ENCODE data around the gene SLC18A2. TPM values are rescaled to one million over a fixed set of nuclear protein-coding genes. Genes with fewer than 3 reads are reported as not detected.

The SLC18A2 gene
- total RNA-seq, 4 donors from 2014 or later = 4.0 to 4.9 (median 4.4) TPM

GRCh38 chr10:117218654-117219053 is 22.3 kb upstream of the SLC18A2 start:
- WGBS, 2 donors = 53 to 60% methylated on average over 8 of the region's 8 CpGs
- H3K4me3 ChIP-seq (ENCODE audit: low read depth, poor library complexity, severe bottlenecking) = no peak overlapping the region
- no peak for DNase-seq (ENCODE audit: low spot score in 2 of 2)
- no peak for TF ChIP-seq POLR2A (IDR thresholded peaks at IDR 0.05)
- TF ChIP-seq, protein P1, sequence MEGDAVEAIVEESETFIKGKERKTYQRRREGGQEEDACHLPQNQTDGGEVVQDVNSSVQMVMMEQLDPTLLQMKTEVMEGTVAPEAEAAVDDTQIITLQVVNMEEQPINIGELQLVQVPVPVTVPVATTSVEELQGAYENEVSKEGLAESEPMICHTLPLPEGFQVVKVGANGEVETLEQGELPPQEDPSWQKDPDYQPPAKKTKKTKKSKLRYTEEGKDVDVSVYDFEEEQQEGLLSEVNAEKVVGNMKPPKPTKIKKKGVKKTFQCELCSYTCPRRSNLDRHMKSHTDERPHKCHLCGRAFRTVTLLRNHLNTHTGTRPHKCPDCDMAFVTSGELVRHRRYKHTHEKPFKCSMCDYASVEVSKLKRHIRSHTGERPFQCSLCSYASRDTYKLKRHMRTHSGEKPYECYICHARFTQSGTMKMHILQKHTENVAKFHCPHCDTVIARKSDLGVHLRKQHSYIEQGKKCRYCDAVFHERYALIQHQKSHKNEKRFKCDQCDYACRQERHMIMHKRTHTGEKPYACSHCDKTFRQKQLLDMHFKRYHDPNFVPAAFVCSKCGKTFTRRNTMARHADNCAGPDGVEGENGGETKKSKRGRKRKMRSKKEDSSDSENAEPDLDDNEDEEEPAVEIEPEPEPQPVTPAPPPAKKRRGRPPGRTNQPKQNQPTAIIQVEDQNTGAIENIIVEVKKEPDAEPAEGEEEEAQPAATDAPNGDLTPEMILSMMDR (IDR thresholded peaks at IDR 0.05) = no peak
- intact Hi-C loops (cut with DNase I; ENCODE audit: low total_unique reads) = no loop called here

DNA sequence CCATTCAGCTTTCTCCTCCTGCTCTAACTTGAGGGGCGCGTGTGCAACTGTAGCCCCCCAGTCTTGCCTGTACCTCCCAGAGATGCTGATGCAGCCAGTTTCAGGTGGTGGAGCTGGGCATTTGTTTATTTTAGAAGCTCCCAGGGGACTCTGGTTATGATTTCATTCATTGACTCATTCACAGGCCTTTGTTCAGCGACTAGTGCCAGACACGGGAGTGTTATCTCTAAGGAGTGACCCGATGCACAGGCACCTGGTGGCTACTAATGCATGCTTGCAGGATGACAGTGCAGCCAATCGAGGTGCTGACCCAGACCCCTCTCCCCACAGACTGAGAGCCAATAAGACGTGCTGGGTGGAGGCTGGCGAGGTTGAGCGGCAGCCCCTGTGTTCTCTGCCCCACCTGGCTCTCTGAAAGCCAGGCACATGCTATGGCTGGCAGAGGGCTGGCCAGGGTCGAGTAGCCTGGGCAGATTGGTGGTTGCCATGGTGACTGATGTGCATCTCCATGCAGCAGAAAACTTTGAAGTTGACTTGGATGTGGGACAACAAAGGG is 19.7 kb upstream of the SLC18A2 start:
- intact Hi-C loops (cut with DNase I; ENCODE audit: low total_unique reads) = loop anchor here (10.0 kb wide), 1 partner anchor 94 kb away; no protein-coding TSS in a partner anchor
- DNase-seq (ENCODE audit: low spot score in 2 of 2) = no peak

DNA sequence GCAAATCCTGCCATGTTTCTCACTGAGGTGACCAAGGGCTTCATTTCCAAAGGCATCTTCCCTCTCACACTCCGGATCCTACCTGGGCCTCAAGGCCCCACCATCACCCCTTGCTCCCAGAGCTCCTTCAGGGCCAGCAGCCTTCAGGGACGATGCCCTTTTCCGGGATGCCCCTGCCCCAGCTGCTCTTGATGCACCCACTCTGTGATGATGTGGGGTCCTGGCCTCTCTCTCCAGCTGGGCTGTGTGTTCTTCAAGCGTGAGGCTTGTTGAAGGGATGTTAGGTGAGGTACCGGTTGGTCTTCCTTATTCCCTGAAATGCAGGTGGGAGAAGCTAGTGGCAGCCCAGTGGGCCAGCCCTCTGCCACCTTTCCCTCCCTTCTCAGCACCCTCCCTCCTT is 18.4 kb upstream of the SLC18A2 start:
- intact Hi-C loops (cut with DNase I; ENCODE audit: low total_unique reads) = loop anchor here (10.0 kb wide), 1 partner anchor 92 kb away; no protein-coding TSS in a partner anchor
- TF ChIP-seq, protein P1 (IDR thresholded peaks at IDR 0.05) = no peak
- TF ChIP-seq POLR2A (IDR thresholded peaks at IDR 0.05) = no peak
- DNase-seq (ENCODE audit: low spot score in 2 of 2) = no peak
- WGBS, 2 donors = 95% methylated on average over 5 of the region's 5 CpGs
- H3K4me3 ChIP-seq (ENCODE audit: low read depth, poor library complexity, severe bottlenecking) = no peak overlapping the region

More for the DNA sequence above, 19.7 kb upstream of the SLC18A2 start:
- H3K4me3 ChIP-seq (ENCODE audit: low read depth, poor library complexity, severe bottlenecking) = no peak overlapping the region
- WGBS, 2 donors = 62 to 67% methylated on average over 10 of the region's 10 CpGs
- no peak for TF ChIP-seq POLR2A (IDR thresholded peaks at IDR 0.05)
- TF ChIP-seq, protein P1 (IDR thresholded peaks at IDR 0.05) = no peak

GRCh38 chr10:117222976-117223692 is 17.8 kb upstream of the SLC18A2 start:
- TF ChIP-seq, protein P1 (IDR thresholded peaks at IDR 0.05) = no peak
- no peak for TF ChIP-seq POLR2A (IDR thresholded peaks at IDR 0.05)
- no peak for DNase-seq (ENCODE audit: low spot score in 2 of 2)
- whole genome bisulfite sequencing, 2 donors = 71 to 77% methylated on average over 4 of the region's 4 CpGs
- H3K4me3 ChIP-seq (ENCODE audit: low read depth, poor library complexity, severe bottlenecking) = no peak overlapping the region
- intact Hi-C loops (cut with DNase I; ENCODE audit: low total_unique reads) = loop anchor here (10.0 kb wide), 1 partner anchor 92 kb away; no protein-coding TSS in a partner anchor

- DNase-seq (ENCODE audit: low spot score in 2 of 2) = no peak
- 87 to 89% methylated on average over 7 of the region's 7 CpGs for WGBS, 2 donors
- no peak overlapping the region for H3K4me3 ChIP-seq (ENCODE audit: low read depth, poor library complexity, severe bottlenecking)
- intact Hi-C loops (cut with DNase I; ENCODE audit: low total_unique reads) = loop anchor here (10.0 kb wide), 1 partner anchor 91 kb away; no protein-coding TSS in a partner anchor
- TF ChIP-seq, protein P1 (IDR thresholded peaks at IDR 0.05) = no peak
- TF ChIP-seq POLR2A (IDR thresholded peaks at IDR 0.05) = no peak
Observed at GRCh38 chr10:117223693-117224430, 17.1 kb upstream of the SLC18A2 start.

Data from lower leg skin (tissue), 4 donors.